ENCODE data around the gene KCTD21.

The KCTD21 gene

DNA sequence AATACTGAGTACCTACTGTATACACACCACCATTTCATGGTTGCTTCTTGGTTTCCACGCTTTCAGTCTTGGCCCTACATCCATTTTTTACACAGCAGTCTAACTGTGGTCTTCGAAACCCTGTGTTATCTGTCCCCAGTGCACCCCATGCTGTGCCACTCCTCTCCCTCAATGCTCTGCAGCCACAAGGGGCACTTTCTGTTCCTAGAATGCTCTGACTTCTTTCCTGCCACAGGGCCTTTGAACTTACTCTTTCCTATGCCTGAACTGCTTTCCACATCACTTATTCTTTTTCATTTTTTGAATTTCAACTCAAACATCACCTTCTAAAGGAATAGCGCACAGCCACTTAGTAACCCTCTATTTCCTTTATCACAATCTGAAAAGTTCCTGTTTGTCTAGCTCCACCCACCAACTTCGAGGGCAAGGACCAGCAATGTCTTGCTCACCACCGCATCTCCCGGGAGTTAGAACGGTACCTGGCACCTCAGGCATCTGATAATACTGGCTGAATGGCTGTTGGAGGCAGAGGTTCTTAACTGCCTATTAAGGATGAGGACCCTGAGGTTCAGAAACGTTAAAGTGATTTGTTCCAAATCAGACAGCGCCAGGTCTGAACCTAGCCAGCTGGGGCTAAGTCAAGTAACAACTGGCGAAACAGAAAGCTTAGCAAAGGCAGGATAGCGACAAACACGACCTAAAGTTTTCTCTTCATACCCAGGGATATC is 49.6 kb downstream of the KCTD21 start:
- DNase-seq = peak; percentile 50 to 52

- DNase-seq = no peak
Observed at GRCh38 chr11:78138291-78138690, 50.1 kb downstream of the KCTD21 start.

DNA sequence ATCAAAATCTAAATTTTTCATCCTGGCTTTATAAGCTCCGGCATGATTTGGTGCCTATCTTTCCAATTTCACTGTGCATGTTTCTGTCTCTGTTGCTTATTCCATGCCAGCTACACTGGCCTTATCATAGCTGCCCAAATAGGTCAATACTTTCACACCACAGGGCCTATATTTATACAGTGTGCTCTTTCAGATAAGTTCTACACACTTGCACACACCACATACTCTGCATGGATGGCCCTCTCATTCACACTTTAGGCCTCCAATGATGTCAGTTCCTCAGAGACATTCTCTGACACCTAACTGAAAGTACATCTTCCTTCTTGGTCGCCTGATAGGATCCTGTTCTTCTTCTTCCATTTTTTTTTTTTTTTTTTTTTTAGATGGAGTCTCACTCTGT is 56.0 kb downstream of the KCTD21 start:
- DNase-seq = no peak

GRCh38 chr11:78131956-78132355 is 56.5 kb downstream of the KCTD21 start:
- no peak for DNase-seq

DNA sequence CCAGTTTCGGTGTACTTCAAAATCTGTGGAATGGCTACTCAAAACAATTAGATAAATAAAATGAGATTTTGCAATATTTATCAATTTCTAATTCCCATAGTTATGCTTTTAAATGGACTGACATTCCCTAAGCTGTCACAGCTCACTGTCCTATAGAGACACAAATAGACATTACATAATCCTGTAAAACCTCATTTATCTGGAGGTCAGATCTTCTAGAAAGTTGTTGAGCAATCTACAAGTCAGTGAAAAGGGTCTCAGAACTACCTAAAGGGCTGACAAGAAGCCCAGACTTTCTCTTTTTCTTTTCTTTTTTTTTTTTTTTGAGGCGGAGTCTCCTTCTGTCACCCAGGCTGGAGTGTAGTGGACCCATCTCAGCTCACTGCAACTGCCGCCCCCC is 61.0 kb downstream of the KCTD21 start:
- DNase-seq = no peak
